Dendritic cell treated with granulocyte-macrophage colony-stimulating factor and Interleukin-4, amounts not matched to agents 40 ng/mL and 50 ng/mL, for 4 days (primary cell): Measurements from ENCODE around the gene IGSF21.
"Not testable (repeated sequence)": the region's sequence is repeated elsewhere in the genome, so short reads cannot be mapped to it uniquely, and the experiment has no call there.

Source experiments
- H3K27ac Mint-ChIP-seq: one replicate; pipeline ENCODE4 v1.8.0; 2022; ENCODE audit warnings: mild to moderate bottlenecking, mixed read lengths
- H3K27me3 Mint-ChIP-seq: one replicate; pipeline ENCODE4 v1.8.0; 2022; ENCODE audit warnings: mild to moderate bottlenecking, mixed read lengths
- H3K36me3 Mint-ChIP-seq: one replicate; pipeline ENCODE4 v1.8.0; 2022; ENCODE audit warnings: low read depth, mixed read lengths
- H3K4me1 Mint-ChIP-seq: one replicate; pipeline ENCODE4 v1.8.0; 2022; ENCODE audit warnings: low read depth, mixed read lengths
- H3K4me3 Mint-ChIP-seq: one replicate; pipeline ENCODE4 v1.8.0; 2022; ENCODE audit warnings: mild to moderate bottlenecking, moderate library complexity, mixed read lengths
- H3K9me3 Mint-ChIP-seq: one replicate; pipeline ENCODE4 v1.8.0; 2022; ENCODE audit warnings: mixed read lengths
- intact Hi-C: fragments of 100-400 bp; cut with micrococcal nuclease; formaldehyde crosslinking; loops from one replicate; pipeline ENCODE4 v1.15.0; 2022

IGSF21 gene

DNA sequence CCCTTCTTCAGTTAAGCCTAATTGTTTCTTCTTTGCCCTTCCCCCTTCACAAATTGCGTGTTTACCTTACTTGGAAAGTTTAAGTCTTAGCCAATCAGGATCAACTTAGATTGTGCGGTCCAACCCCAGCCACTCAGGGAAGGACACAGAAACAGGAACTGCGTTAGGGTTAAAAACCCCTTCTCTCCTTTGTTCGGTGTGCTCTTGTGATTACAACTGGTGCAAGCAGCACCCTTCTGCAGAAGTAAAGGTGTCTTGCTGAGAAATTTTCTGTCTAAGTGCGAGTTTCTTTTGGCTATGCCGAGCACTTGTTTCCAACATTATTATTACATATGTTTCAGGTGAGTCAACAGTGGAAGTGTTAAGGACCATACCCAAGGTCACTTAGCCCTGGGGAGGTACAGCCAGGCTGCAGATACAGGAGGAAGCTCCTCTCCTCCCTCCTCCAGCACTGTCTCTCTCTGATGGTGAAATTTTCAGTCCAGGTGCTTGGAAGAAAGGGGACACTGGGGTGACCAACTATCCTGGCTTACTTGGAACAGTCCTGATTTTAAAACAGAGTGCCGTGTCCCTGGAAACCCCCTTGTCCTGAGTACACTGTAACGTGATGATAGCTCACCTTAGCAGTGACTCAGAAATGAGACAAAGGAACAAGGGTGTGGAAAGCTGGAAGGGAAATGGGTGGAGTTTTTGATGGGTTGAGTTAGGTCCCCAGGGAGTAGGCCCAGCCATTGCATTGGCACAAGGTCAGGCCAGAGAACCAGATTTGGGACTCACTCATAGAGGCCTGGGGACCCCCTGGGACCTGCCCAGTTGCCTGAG lies 304.4 kb downstream of the IGSF21 start:
- Mint-ChIP-seq H3K4me1 (no peaks in the 10 kb centered on the region), H3K9me3 (peaks cover 21% of the 10 kb centered on the region), H3K27me3 (no peaks in the 10 kb centered on the region), H3K4me3 (no peak overlapping the region), H3K27ac (no peak overlapping the region), H3K36me3 (no peaks in the 10 kb centered on the region)
- intact Hi-C loops, result no loop called here

DNA sequence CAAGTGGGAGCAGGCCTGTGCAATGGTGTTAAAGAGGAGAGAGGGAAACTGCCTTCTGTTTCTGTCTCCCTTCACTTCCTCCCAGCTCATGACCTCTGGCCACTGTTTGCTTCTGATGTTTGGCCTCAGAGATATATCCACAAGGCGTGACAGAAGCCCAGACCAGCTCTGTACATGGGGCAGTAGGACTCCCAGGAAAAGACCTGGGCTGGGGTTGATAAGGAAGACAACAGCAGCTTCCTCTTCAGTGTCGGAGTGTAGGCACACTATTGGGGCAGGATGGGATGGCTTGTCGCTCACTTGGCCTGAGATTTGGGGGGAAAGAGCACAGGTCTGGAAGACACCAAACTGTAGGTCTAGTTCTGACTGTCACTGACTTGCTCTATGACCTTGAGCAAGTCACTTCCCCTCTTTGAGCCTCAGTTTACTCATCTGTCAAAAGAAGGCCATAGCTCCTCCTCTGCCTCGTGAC lies 305.3 kb downstream of the IGSF21 start:
- Mint-ChIP-seq H3K36me3 (no peaks in the 10 kb centered on the region), H3K4me3 (no peak overlapping the region), H3K9me3 (peaks cover 21% of the 10 kb centered on the region), H3K4me1 (no peaks in the 10 kb centered on the region), H3K27ac (no peak overlapping the region), H3K27me3 (no peaks in the 10 kb centered on the region)
- intact Hi-C loops, result no loop called here

DNA sequence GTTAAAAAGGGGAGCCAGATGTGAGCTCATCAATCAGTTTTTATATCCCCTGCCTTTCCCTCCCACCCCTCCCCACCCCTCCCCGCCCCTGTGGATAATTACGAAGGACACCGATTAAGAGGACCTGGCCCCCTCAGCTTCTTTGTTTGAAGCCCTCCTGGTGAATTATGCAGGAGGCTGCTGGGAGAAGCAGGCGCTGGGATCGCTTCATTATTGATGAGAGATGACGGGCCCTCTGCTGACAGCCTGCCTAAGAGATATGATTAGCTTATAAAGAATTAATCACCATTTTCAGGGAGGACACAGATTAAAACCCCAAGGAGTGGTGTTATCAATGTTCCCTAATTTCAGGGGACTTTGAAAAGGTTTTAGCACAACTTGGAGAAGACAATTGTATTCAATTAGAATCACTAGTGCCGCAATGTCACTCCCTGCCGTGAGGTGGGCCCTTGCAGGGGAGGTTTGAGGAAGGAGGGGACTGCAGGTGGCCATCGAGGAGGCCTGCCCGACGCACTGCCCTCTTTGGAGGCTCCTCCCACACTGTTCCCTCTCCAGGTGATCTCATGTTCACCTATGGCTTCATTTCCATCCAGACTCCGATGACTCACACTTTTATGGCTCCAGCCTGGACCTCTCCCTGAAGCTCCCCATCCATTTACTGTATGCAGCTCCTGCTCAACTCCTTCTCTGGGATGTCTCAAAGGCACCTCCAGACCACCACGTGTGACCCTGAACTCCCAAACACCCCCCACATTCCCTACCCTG lies 306.1 kb downstream of the IGSF21 start:
- intact Hi-C loops, result no loop called here
- peaks cover 21% of the 10 kb centered on the region for H3K9me3 Mint-ChIP-seq

DNA sequence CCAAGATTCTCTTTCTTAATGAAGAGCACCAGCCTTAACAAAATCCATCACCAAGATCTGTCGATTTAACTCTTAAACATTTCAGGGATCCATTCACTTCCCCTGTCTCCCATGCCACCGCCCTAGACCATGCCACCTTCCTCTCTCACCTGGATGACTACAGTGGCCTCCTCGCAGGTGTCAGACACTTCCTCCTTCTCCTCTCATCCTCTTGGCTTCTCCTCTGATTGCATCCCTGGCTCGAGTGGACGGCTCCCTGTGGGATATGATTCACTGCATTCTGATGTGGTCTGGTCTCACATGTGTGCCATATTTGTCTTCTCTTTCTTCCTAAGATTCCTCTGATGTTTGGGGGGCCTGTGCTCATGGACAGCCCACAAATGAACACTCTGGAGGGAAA lies 306.7 kb downstream of the IGSF21 start:
- Mint-ChIP-seq H3K4me3 (no peak overlapping the region), H3K27ac (no peak overlapping the region), H3K4me1 (no peaks in the 10 kb centered on the region), H3K9me3 (peaks cover 21% of the 10 kb centered on the region), H3K27me3 (no peaks in the 10 kb centered on the region), H3K36me3 (no peaks in the 10 kb centered on the region)
- intact Hi-C loops, result no loop called here

More for the DNA sequence above, 306.1 kb downstream of the IGSF21 start:
- H3K4me3 Mint-ChIP-seq, result no peak overlapping the region
- H3K27me3 Mint-ChIP-seq, result no peaks in the 10 kb centered on the region
- no peaks in the 10 kb centered on the region for H3K4me1 Mint-ChIP-seq
- no peak overlapping the region for H3K27ac Mint-ChIP-seq
- H3K36me3 Mint-ChIP-seq, result no peaks in the 10 kb centered on the region

DNA sequence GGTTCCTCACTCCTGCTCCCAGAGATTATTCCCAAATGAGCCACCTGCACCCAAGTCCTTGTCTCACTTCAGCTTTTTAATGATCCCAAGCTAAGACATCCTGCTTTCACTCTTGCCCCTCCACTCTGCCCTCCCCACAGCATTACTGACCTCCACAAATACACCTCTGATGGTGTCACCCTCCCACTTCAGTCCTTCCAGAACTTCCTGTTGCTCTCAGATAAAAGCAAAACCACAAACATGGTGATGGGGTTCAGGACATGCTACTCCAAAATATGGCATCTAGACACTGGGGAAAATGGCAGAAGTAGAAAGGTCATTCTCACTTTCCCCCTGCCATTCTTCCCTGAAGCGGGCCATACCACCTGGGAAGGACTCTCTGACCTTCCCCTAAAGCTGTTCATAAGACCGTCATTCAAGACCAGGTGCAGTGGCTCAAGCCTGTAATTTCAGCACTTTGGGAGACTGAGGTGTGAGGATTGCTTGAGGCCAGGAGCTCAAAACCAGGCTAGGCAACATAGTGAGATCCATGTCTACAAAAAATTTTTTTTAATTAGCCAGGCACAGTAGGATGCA lies 307.4 kb downstream of the IGSF21 start:
- H3K36me3 Mint-ChIP-seq, result no peaks in the 10 kb centered on the region
- intact Hi-C loops, result no loop called here
- H3K27me3 Mint-ChIP-seq, result peaks cover 1% of the 10 kb centered on the region
- no peak overlapping the region for H3K27ac Mint-ChIP-seq
- H3K9me3 Mint-ChIP-seq, result peaks cover 21% of the 10 kb centered on the region
- H3K4me1 Mint-ChIP-seq, result no peaks in the 10 kb centered on the region
- H3K4me3 Mint-ChIP-seq, result no peak overlapping the region

DNA sequence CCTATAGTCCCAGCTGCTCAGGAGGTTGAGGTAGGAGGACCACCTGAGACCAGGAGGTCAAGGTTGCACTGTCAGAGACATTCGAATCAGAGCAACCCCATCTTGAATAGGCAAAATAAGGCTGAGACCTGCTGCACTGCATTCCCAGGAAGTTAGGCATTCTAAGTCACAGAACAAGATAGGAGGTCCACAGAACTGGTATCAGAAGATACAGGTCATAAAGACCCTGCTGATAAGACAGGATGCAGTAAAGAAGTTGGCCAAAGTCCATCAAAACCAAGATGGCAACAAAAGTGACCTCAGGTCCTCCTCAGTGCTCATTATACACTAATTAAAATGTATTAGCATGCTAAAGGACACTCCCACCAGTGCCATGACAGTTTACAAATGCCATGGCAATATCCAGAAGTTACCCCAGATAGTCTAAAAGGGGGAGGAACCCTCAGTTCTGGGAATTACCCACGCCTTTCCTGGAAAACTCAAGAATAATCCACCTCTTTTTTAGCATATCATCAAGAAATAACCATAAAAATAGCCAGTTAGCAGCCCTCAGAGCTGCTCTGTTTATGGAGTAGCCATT lies 307.9 kb downstream of the IGSF21 start:
- no peak overlapping the region for H3K27ac Mint-ChIP-seq
- no peaks in the 10 kb centered on the region for H3K4me1 Mint-ChIP-seq
- no peak overlapping the region for H3K4me3 Mint-ChIP-seq
- intact Hi-C loops, result no loop called here
- no peaks in the 10 kb centered on the region for H3K36me3 Mint-ChIP-seq
- H3K9me3 Mint-ChIP-seq, result peaks cover 21% of the 10 kb centered on the region
- H3K27me3 Mint-ChIP-seq, result peaks cover 1% of the 10 kb centered on the region

DNA sequence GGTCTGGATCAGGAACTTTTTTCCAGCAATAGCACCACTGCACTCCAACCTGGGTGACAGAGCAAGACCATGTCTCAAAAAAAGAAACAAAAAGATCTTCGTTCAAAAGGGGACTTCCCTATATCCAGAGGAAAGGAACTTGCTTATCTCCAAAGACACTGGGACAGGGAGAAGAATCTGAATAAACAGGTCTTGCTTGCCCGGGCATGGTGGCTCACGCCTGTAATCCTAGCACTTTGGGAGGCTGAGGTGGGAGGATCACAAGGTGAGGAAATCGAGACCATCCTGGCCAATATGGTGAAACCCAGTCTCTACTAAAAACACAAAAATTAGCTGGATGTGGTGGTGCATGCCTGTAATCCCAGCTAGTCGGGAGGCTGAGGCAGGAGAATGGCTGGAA lies 308.5 kb downstream of the IGSF21 start:
- H3K4me1 Mint-ChIP-seq, H3K27me3 Mint-ChIP-seq, H3K36me3 Mint-ChIP-seq, H3K27ac Mint-ChIP-seq, intact Hi-C loops, H3K4me3 Mint-ChIP-seq: not testable (repeated sequence)
- peaks cover 20% of the 10 kb centered on the region for H3K9me3 Mint-ChIP-seq

DNA sequence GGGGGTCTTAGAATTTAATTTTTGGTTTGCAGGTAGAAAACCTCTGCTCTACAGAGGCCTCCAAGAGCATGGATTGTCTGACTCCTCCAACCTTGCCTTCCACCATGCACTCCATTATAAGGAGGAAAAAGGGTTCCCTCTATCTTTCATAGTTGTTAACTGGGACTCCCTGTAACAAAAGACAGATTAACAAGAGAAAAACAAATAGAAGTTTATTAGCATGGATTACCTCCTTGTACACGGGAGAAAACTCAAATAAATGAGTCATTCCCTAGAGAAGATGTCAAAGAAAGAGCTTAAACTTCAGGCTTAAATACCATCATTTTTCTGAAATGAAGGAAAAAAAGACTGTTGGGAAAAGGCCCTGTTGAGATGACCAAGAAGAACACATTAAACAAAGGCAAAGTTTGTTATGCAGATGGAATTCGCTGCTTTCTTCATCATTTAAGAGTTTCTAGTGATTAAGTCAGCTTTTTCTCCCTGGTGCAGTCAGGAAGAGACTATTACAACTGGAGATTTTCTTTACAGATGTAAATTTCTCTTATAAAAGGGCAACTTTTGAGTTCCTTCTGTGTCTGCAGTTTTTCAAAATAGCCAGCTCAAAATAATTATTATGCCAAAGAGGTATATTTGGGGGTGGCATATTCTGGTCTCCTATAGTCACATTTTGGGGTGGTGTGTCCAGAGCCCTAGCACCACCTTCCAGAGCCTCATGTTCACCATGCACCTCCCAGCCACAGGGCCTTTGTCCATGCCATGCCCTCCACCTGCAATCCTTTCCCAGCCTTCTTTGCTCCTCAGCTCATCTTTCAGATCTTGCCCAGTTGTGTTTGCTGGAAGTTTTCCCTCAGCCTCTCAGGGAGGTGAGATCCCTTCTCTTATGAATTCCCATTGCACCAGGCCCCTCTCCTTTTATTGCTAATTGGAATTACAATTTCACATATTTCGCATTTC lies 310.0 kb downstream of the IGSF21 start:
- peaks cover 1% of the 10 kb centered on the region for H3K27me3 Mint-ChIP-seq

DNA sequence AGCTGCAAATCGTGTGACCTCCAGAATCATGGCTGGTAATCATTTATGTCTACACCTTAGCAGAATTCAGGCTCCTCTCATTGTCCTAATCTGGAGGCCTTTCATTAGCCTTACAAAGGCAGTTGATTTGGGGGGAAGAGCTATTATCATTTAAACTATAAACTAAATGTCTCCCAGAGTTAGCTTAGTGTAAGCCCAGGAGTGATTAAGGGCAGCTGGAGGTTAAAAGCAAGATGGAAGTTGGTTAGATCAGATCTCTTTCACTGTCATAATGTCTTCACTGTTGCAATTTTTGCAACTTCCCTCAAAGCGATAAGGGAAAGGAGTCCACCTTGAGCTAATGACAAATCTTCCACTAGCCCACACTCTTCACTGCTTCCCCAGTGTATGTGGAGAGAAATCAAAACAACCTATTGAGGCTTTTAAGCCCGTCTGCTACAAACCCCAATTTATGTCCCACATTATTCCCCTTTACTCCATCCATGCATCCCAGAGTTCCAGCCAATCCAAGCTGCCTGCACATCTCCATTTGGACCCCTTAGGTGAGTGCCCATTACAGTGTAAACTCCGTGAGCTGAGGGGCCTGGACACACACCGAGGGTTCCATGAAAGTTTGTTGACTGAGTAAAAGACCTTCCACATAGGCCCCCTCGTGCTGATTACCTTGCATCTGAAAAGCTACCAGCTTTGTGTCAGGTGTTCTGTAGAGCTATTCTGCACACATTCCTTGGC lies 311.7 kb downstream of the IGSF21 start:
- Mint-ChIP-seq H3K27ac (no peak overlapping the region), H3K36me3 (no peaks in the 10 kb centered on the region), H3K4me3 (no peak overlapping the region), H3K9me3 (no peaks in the 10 kb centered on the region), H3K4me1 (no peaks in the 10 kb centered on the region), H3K27me3 (peaks cover 1% of the 10 kb centered on the region)
- intact Hi-C loops, result no loop called here

More for the DNA sequence above, 310.0 kb downstream of the IGSF21 start:
- Mint-ChIP-seq H3K4me1 (no peaks in the 10 kb centered on the region), H3K36me3 (no peaks in the 10 kb centered on the region), H3K9me3 (peaks cover 8% of the 10 kb centered on the region), H3K27ac (no peak overlapping the region), H3K4me3 (no peak overlapping the region)
- intact Hi-C loops, result no loop called here

DNA sequence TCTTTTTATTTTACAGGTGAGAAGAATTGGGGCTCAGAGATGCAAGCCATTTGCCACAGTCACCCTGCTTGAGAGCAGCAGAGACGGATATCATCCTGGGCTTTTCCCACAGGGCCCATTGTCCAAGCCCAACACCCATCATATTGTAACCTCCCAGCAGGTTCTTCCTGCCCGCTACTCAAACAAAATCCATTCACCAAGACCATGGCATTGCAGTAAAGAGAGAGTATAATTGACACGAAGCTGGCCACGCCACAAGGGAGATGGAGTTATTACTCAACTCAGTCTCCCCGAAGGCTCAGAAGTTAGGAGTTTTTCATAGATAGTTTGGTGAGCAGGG lies 312.2 kb downstream of the IGSF21 start:
- H3K27me3 Mint-ChIP-seq, result peaks cover 1% of the 10 kb centered on the region
- H3K27ac Mint-ChIP-seq, result no peak overlapping the region
- intact Hi-C loops, result no loop called here

DNA sequence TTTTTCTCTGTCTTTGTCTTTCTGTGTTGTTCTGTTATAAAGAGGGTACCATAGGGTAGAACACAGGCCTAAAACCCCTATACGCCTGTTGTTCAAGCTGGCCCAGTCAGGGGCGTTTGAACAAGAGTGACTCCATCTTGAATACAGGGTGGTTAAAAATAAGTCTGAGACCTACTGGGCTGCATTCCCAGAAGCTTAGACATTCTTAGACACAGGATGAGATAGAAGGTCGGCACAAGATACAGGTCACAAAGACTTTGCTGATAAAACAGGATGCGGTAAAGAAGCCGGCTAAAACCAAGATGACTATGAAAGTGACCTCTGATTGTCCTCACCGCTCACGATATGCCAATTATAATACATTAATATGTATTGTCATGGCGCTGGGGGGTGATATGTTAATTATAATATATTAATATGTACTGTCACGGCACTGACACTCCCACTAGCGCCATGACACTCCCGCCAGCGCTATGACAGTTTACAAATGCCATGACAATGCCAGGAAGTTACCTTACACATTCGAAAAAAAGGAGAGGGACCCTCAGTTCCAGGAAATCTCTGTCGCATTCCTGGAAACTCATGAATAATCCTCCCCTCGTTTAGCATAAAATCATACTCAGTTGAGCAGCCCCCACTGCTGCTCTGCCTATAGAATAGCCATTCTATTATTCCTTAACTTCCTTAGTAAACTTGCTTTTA lies 314.6 kb downstream of the IGSF21 start:
- Mint-ChIP-seq H3K27ac (no peak overlapping the region), H3K4me1 (no peaks in the 10 kb centered on the region), H3K36me3 (no peaks in the 10 kb centered on the region), H3K9me3 (peaks cover 9% of the 10 kb centered on the region), H3K27me3 (peaks cover 1% of the 10 kb centered on the region), H3K4me3 (no peak overlapping the region)
- intact Hi-C loops, result no loop called here

More for the DNA sequence above, 312.2 kb downstream of the IGSF21 start:
- Mint-ChIP-seq H3K36me3 (no peaks in the 10 kb centered on the region), H3K4me1 (no peaks in the 10 kb centered on the region), H3K4me3 (no peak overlapping the region), H3K9me3 (no peaks in the 10 kb centered on the region)

DNA sequence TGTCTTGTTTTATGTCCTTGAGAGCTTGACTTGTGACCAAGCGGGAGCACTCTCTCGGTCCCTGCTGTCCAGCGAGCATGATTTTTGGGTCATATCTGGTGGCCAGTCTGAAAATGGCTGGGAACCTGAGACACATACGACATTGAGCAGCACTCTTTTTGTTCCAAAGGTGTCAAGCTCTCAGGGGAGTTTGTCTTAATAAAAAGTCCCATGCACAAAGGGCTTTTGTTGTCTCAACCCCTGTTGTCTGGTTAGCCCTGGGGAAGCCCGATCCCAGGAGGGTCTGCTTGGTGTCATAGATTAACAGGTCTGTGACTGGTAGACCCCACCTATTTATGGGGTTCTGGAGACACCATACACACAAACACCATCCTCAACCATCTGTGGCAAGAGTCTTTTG lies 315.4 kb downstream of the IGSF21 start:
- Mint-ChIP-seq H3K27me3 (peaks cover 3% of the 10 kb centered on the region), H3K27ac (no peak overlapping the region), H3K36me3 (no peaks in the 10 kb centered on the region), H3K4me1 (no peaks in the 10 kb centered on the region), H3K9me3 (peaks cover 9% of the 10 kb centered on the region), H3K4me3 (no peak overlapping the region)
- intact Hi-C loops, result no loop called here
